CD4-positive, CD25-positive, alpha-beta regulatory T cell (primary cell): Measurements from ENCODE around the gene CDH12. TPM values are rescaled to one million over a fixed set of nuclear protein-coding genes. Genes with fewer than 3 reads are reported as not detected.
"Not testable (repeated sequence)": the region's sequence is repeated elsewhere in the genome, so short reads cannot be mapped to it uniquely, and the experiment has no call there.

Source experiments
- ATAC-seq, 2 donors: fragments of 150-1000 bp; cut with Tn5 transposase; one replicate each; pipeline ENCODE4 v1.10.0; 2021; ENCODE audit warnings: low read depth in 2 of 2, moderate number of reproducible peaks in 2 of 2, moderate library complexity in 1 of 2
- DNase-seq, 3 donors: peaks; one replicate each; pipeline versions ENCODE4 v3.0.0 to v3.0.0-alpha.2; 2012 to 2022; ENCODE audit warnings: mixed read lengths in 1 of 3
- H3K27ac ChIP-seq: one replicate; pipeline ENCODE4 v1.7.0; 2013; ENCODE audit warnings: mild to moderate bottlenecking, low read length; ENCODE audit not compliant: insufficient read depth, poor library complexity, severe bottlenecking
- H3K27me3 ChIP-seq: one replicate; pipeline ENCODE4 v1.7.0; 2013; ENCODE audit warnings: low read length; ENCODE audit not compliant: control insufficient read depth, insufficient read depth
- H3K36me3 ChIP-seq: one replicate; pipeline ENCODE4 v1.7.0; 2013; ENCODE audit warnings: mild to moderate bottlenecking, low read length, moderate library complexity; ENCODE audit not compliant: control insufficient read depth, insufficient read depth
- H3K4me1 ChIP-seq: 2 replicates; pipeline ENCODE4 v1.7.0; 2013; ENCODE audit warnings: mild to moderate bottlenecking, low read length; ENCODE audit not compliant: insufficient read depth, control insufficient read depth, poor library complexity, severe bottlenecking
- H3K4me3 ChIP-seq: one replicate; pipeline ENCODE4 v1.7.0; 2013; ENCODE audit warnings: low read depth, mild to moderate bottlenecking, low read length, moderate library complexity
- H3K9me3 ChIP-seq, 2 experiments: 1 replicate in 1 of 2; 2 replicates in 1 of 2; pipeline ENCODE4 v1.7.0; 2013; ENCODE audit warnings: low read length in 2 of 2, mild to moderate bottlenecking in 1 of 2, moderate library complexity in 1 of 2; ENCODE audit not compliant: control insufficient read depth in 2 of 2
- H3K27ac Mint-ChIP-seq, 3 donors: one replicate each; pipeline ENCODE4 v1.8.0; 2020 to 2022; ENCODE audit warnings: mild to moderate bottlenecking in 3 of 3, mixed read lengths in 3 of 3, moderate library complexity in 2 of 3
- H3K27me3 Mint-ChIP-seq: one replicate; pipeline ENCODE4 v1.8.0; 2022; ENCODE audit warnings: mild to moderate bottlenecking, mixed read lengths
- H3K36me3 Mint-ChIP-seq: one replicate; pipeline ENCODE4 v1.8.0; 2020; ENCODE audit warnings: mixed read lengths
- H3K4me1 Mint-ChIP-seq, 4 donors: one replicate each; pipeline ENCODE4 v1.8.0; 2020 to 2022; ENCODE audit warnings: mixed read lengths in 4 of 4, mild to moderate bottlenecking in 1 of 4
- H3K4me3 Mint-ChIP-seq, 4 donors: one replicate each; pipeline ENCODE4 v1.8.0; 2020 to 2022; ENCODE audit warnings: mild to moderate bottlenecking in 4 of 4, mixed read lengths in 4 of 4, moderate library complexity in 3 of 4
- H3K9me3 Mint-ChIP-seq, 7 donors: one replicate each; pipeline ENCODE4 v1.8.0; 2020 to 2022; ENCODE audit warnings: mixed read lengths in 7 of 7, mild to moderate bottlenecking in 3 of 7, moderate library complexity in 2 of 7
- polyA plus RNA-seq, 4 donors: library from polyadenylated mRNA; unstranded; fragments of 300-500 nt; fragmentation: Illumina TruSeq; gene quantifications; one replicate each; pipeline ENCODE4 v1.2.3, GENCODE V29; 2021
- total RNA-seq: library from RNA; stranded (reverse); gene quantifications from one replicate; pipeline ENCODE4 v1.2.3, GENCODE V29; 2022

The CDH12 gene
- total and polyA plus RNA-seq, 5 donors from 2014 or later: not detected

- not testable (repeated sequence) for H3K9me3 ChIP-seq, H3K27me3 ChIP-seq, H3K4me1 Mint-ChIP-seq, DNase-seq, H3K4me3 Mint-ChIP-seq, H3K36me3 ChIP-seq, ATAC-seq, H3K4me1 ChIP-seq, H3K27ac Mint-ChIP-seq, H3K4me3 ChIP-seq, H3K36me3 Mint-ChIP-seq, H3K27me3 Mint-ChIP-seq, H3K27ac ChIP-seq
- H3K9me3 Mint-ChIP-seq: peaks cover 4 to 44% (median 25%) of the 10 kb centered on the region in 7 donors
Measured at GRCh38 chr5:22332949-22333348, 520.2 kb downstream of the CDH12 start.

- no peak for ATAC-seq
- H3K9me3 Mint-ChIP-seq: peaks cover 3 to 26% (median 17%) of the 10 kb centered on the region in 7 donors
- DNase-seq: no peak
- no peaks in the 10 kb centered on the region for H3K36me3 Mint-ChIP-seq
- Histone ChIP-seq H3K4me3 (no peak overlapping the region), H3K27ac (no peak overlapping the region), H3K27me3 (no peaks in the 10 kb centered on the region), H3K36me3 (no peaks in the 10 kb centered on the region), H3K9me3 (peaks cover 0 to 9% of the 10 kb centered on the region in 2 experiments), H3K4me1 (no peaks in the 10 kb centered on the region)
- no peak overlapping the region for H3K27ac Mint-ChIP-seq
- H3K4me1 Mint-ChIP-seq: no peaks in the 10 kb centered on the region
- H3K27me3 Mint-ChIP-seq: no peaks in the 10 kb centered on the region
- no peak overlapping the region for H3K4me3 Mint-ChIP-seq
Measured at GRCh38 chr5:22329683-22330082, 523.5 kb downstream of the CDH12 start.

DNA sequence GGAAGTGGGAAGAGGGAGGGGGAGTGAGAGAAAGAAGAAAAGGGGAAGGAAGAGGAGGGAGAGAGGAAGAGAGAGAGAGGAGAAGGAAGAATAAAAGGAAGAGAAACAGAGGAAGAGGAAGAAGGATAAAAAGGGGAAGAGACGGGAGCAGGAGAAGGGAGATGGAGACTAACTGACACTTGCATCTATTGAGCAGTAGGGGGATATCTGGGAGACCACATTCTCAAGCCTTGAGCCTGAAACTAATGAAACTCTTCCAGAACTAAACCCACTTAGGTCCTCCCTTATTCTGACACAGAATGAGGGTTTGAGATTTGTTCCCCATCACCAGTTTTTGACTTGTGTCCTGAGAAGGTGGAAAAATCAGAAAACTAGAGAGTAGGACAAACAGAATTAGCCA is 533.3 kb downstream of the CDH12 start:
- H3K36me3 Mint-ChIP-seq: no peaks in the 10 kb centered on the region

GRCh38 chr5:22316294-22316693 is 536.9 kb downstream of the CDH12 start:
- no peak for ATAC-seq
- Histone ChIP-seq H3K4me3 (no peak overlapping the region), H3K27me3 (no peaks in the 10 kb centered on the region), H3K9me3 (no peaks in the 10 kb centered on the region), H3K36me3 (no peaks in the 10 kb centered on the region), H3K27ac (no peak overlapping the region), H3K4me1 (no peaks in the 10 kb centered on the region)
- DNase-seq: no peak
- H3K4me3 Mint-ChIP-seq: no peak overlapping the region
- peaks cover 0 to 26% (median 9%) of the 10 kb centered on the region in 7 donors for H3K9me3 Mint-ChIP-seq
- H3K27me3 Mint-ChIP-seq: no peaks in the 10 kb centered on the region
- no peak overlapping the region for H3K27ac Mint-ChIP-seq
- H3K36me3 Mint-ChIP-seq: no peaks in the 10 kb centered on the region
- no peaks in the 10 kb centered on the region for H3K4me1 Mint-ChIP-seq

More for the DNA sequence above, 533.3 kb downstream of the CDH12 start:
- H3K27ac Mint-ChIP-seq: no peak overlapping the region
- H3K4me3 ChIP-seq: no peak overlapping the region
- peaks cover 0 to 21% (median 3%) of the 10 kb centered on the region in 7 donors for H3K9me3 Mint-ChIP-seq
- ATAC-seq (no peak), DNase-seq (no peak)
- no peaks in the 10 kb centered on the region for H3K9me3 ChIP-seq
- no peaks in the 10 kb centered on the region for H3K36me3 ChIP-seq
- H3K27me3 Mint-ChIP-seq: no peaks in the 10 kb centered on the region
- no peak overlapping the region for H3K27ac ChIP-seq
- H3K27me3 ChIP-seq: no peaks in the 10 kb centered on the region
- H3K4me3 Mint-ChIP-seq: no peak overlapping the region
- no peaks in the 10 kb centered on the region for H3K4me1 Mint-ChIP-seq
- no peaks in the 10 kb centered on the region for H3K4me1 ChIP-seq

- H3K36me3 ChIP-seq, H3K36me3 Mint-ChIP-seq, H3K27ac Mint-ChIP-seq, H3K27ac ChIP-seq, H3K4me1 ChIP-seq, H3K27me3 ChIP-seq, H3K27me3 Mint-ChIP-seq, H3K4me1 Mint-ChIP-seq, H3K4me3 ChIP-seq, DNase-seq, H3K9me3 ChIP-seq, H3K4me3 Mint-ChIP-seq, ATAC-seq: not testable (repeated sequence)
- H3K9me3 Mint-ChIP-seq: peaks cover 0 to 24% (median 8%) of the 10 kb centered on the region in 7 donors
Measured at GRCh38 chr5:22315052-22315451, 538.1 kb downstream of the CDH12 start.

- H3K9me3 Mint-ChIP-seq: peaks cover 0 to 21% (median 8%) of the 10 kb centered on the region in 7 donors
- no peaks in the 10 kb centered on the region for H3K27me3 Mint-ChIP-seq
- DNase-seq (no peak), ATAC-seq (no peak)
- Histone ChIP-seq H3K27me3 (no peaks in the 10 kb centered on the region), H3K4me1 (no peaks in the 10 kb centered on the region), H3K4me3 (no peak overlapping the region), H3K36me3 (no peaks in the 10 kb centered on the region), H3K9me3 (no peaks in the 10 kb centered on the region), H3K27ac (no peak overlapping the region)
- H3K27ac Mint-ChIP-seq: no peak overlapping the region
- no peaks in the 10 kb centered on the region for H3K4me1 Mint-ChIP-seq
- H3K36me3 Mint-ChIP-seq: no peaks in the 10 kb centered on the region
- no peak overlapping the region for H3K4me3 Mint-ChIP-seq
Measured at GRCh38 chr5:22314548-22314947, 538.6 kb downstream of the CDH12 start.

GRCh38 chr5:22306011-22306410 is 547.1 kb downstream of the CDH12 start:
- H3K27ac ChIP-seq: no peak overlapping the region
- ATAC-seq (no peak), DNase-seq (no peak)
- H3K9me3 ChIP-seq: peaks cover 3 to 4% of the 10 kb centered on the region in 2 experiments
- H3K27me3 ChIP-seq: no peaks in the 10 kb centered on the region
- no peaks in the 10 kb centered on the region for H3K36me3 ChIP-seq
- Mint-ChIP-seq H3K36me3 (no peaks in the 10 kb centered on the region), H3K27ac (no peak overlapping the region), H3K4me3 (no peak overlapping the region), H3K4me1 (no peaks in the 10 kb centered on the region), H3K9me3 (peaks cover 0 to 26% (median 11%) of the 10 kb centered on the region in 7 donors), H3K27me3 (no peaks in the 10 kb centered on the region)
- no peaks in the 10 kb centered on the region for H3K4me1 ChIP-seq
- no peak overlapping the region for H3K4me3 ChIP-seq

- H3K27me3 Mint-ChIP-seq: no peaks in the 10 kb centered on the region
- H3K27me3 ChIP-seq: no peaks in the 10 kb centered on the region
- H3K27ac ChIP-seq: no peak overlapping the region
- no peaks in the 10 kb centered on the region for H3K36me3 ChIP-seq
- no peaks in the 10 kb centered on the region for H3K4me1 ChIP-seq
- H3K4me3 Mint-ChIP-seq: no peak overlapping the region
- peaks cover 0 to 3% of the 10 kb centered on the region in 2 experiments for H3K9me3 ChIP-seq
- peaks cover 0 to 40% (median 8%) of the 10 kb centered on the region in 7 donors for H3K9me3 Mint-ChIP-seq
- no peak for ATAC-seq
- H3K4me3 ChIP-seq: no peak overlapping the region
- H3K27ac Mint-ChIP-seq: no peak overlapping the region
- H3K4me1 Mint-ChIP-seq: no peaks in the 10 kb centered on the region
- no peak for DNase-seq
- no peaks in the 10 kb centered on the region for H3K36me3 Mint-ChIP-seq
Measured at GRCh38 chr5:22295832-22296231, 557.3 kb downstream of the CDH12 start.
